NCI-H2107 (cell line): ENCODE data around the gene NPHS1.
"Not testable (repeated sequence)": the region's sequence is repeated elsewhere in the genome, so short reads cannot be mapped to it uniquely, and the experiment has no call there.

ENCODE experiments used
- DNase-seq: peaks from one replicate; lab custom pipeline; 2025; lab: John Stamatoyannopoulos, UW

The NPHS1 gene

GRCh38 chr19:35848486-35848885 lies 3.8 kb downstream of the NPHS1 start:
- no peak for DNase-seq

- DNase-seq = no peak
Observed at GRCh38 chr19:35847911-35848310, 4.4 kb downstream of the NPHS1 start.

- DNase-seq = no peak
Observed at GRCh38 chr19:35846038-35846668, 6.2 kb downstream of the NPHS1 start.

GRCh38 chr19:35845215-35846037 lies 6.9 kb downstream of the NPHS1 start:
- DNase-seq = no peak

- no peak for DNase-seq
Observed at GRCh38 chr19:35844482-35845214, 7.7 kb downstream of the NPHS1 start.

GRCh38 chr19:35843676-35844481 lies 8.4 kb downstream of the NPHS1 start:
- DNase-seq = no peak

- no peak for DNase-seq
Observed at GRCh38 chr19:35842666-35843272, 9.5 kb downstream of the NPHS1 start.

GRCh38 chr19:35841961-35842595 lies 10.2 kb downstream of the NPHS1 start:
- DNase-seq = no peak

- DNase-seq = not testable (repeated sequence)
Observed at GRCh38 chr19:35836096-35836495, 16.2 kb downstream of the NPHS1 start.

- no peak for DNase-seq
Observed at GRCh38 chr19:35833972-35834371, 18.3 kb downstream of the NPHS1 start.

GRCh38 chr19:35832054-35832453 lies 20.2 kb downstream of the NPHS1 start:
- DNase-seq = no peak

- DNase-seq = no peak
Observed at GRCh38 chr19:35830986-35831385, 21.3 kb downstream of the NPHS1 start.

- no peak for DNase-seq
Observed at GRCh38 chr19:35828692-35829301, 23.5 kb downstream of the NPHS1 start.

- no peak for DNase-seq
Observed at GRCh38 chr19:35824150-35824549, 28.2 kb downstream of the NPHS1 start.

- no peak for DNase-seq
Observed at GRCh38 chr19:35822579-35822978, 29.7 kb downstream of the NPHS1 start.

GRCh38 chr19:35818445-35818844 lies 33.9 kb downstream of the NPHS1 start:
- DNase-seq = no peak

- DNase-seq = no peak
Observed at GRCh38 chr19:35816846-35817245, 35.5 kb downstream of the NPHS1 start.

- DNase-seq = no peak
Observed at GRCh38 chr19:35816262-35816661, 36.0 kb downstream of the NPHS1 start.

- no peak for DNase-seq
Observed at GRCh38 chr19:35813043-35813890, 39.0 kb downstream of the NPHS1 start.
